ENCODE results near the gene MSANTD1. TPM values are rescaled to one million over a fixed set of nuclear protein-coding genes. Genes with fewer than 3 reads are reported as not detected.

The MSANTD1 gene
- total RNA-seq, 2 donors from 2014 or later, result 1.00 to 2.5 TPM

- H3K27me3 ChIP-seq (ENCODE audit: control insufficient read depth, insufficient read depth, low read length, poor library complexity, severe bottlenecking), result no peaks in the 10 kb centered on the region
- 91 to 94% methylated on average over 2 of the region's 2 CpGs for WGBS, 2 experiments (ENCODE audit: insufficient coverage in 1 of 2, insufficient read length in 1 of 2)
- no peak for DNase-seq
- H3K4me3 ChIP-seq (ENCODE audit: low read length), result no peak overlapping the region
- TF ChIP-seq CTCF (conservative IDR thresholded peaks at IDR 0.05), result no peak
- no peaks in the 10 kb centered on the region for H3K4me1 ChIP-seq (ENCODE audit: control insufficient read depth, insufficient read depth, low read length)
- no peaks in the 10 kb centered on the region for H3K27me3 Mint-ChIP-seq (ENCODE audit: insufficient read depth)
- peaks cover 94% of the 10 kb centered on the region for H3K36me3 ChIP-seq (ENCODE audit: control insufficient read depth, insufficient read depth, low read length)
- H3K9me3 Mint-ChIP-seq, result no peaks in the 10 kb centered on the region
- peaks cover 92% of the 10 kb centered on the region for H3K36me3 Mint-ChIP-seq (ENCODE audit: low read depth)
- no peaks in the 10 kb centered on the region for H3K9me3 ChIP-seq (ENCODE audit: control insufficient read depth, low read length)
- no peaks in the 10 kb centered on the region for H3K4me1 Mint-ChIP-seq
- no peak overlapping the region for H3K9ac ChIP-seq (ENCODE audit: extremely low read depth, low read length, poor library complexity, severe bottlenecking)
- H3K27ac Mint-ChIP-seq, result no peak overlapping the region
- H3K27ac ChIP-seq (ENCODE audit: low read depth, low read length), result no peak overlapping the region
- H3K4me3 Mint-ChIP-seq, result no peak overlapping the region
Measured at GRCh38 chr4:3217266-3217665, 31.7 kb upstream of the MSANTD1 start.

- H3K4me3 Mint-ChIP-seq, result no peak overlapping the region
- TF ChIP-seq CTCF (conservative IDR thresholded peaks at IDR 0.05), result no peak
- Histone ChIP-seq H3K27me3 (ENCODE audit: control insufficient read depth, insufficient read depth, low read length, poor library complexity, severe bottlenecking) (no peaks in the 10 kb centered on the region), H3K36me3 (ENCODE audit: control insufficient read depth, insufficient read depth, low read length) (peaks cover 94% of the 10 kb centered on the region), H3K4me1 (ENCODE audit: control insufficient read depth, insufficient read depth, low read length) (no peaks in the 10 kb centered on the region), H3K9me3 (ENCODE audit: control insufficient read depth, low read length) (no peaks in the 10 kb centered on the region), H3K9ac (ENCODE audit: extremely low read depth, low read length, poor library complexity, severe bottlenecking) (no peak overlapping the region), H3K4me3 (ENCODE audit: low read length) (no peak overlapping the region), H3K27ac (ENCODE audit: low read depth, low read length) (no peak overlapping the region)
- 93 to 99% methylated on average over 13 to 16 of the region's 16 CpGs for WGBS, 2 experiments (ENCODE audit: insufficient coverage in 1 of 2, insufficient read length in 1 of 2)
- no peaks in the 10 kb centered on the region for H3K4me1 Mint-ChIP-seq
- H3K27me3 Mint-ChIP-seq (ENCODE audit: insufficient read depth), result no peaks in the 10 kb centered on the region
- DNase-seq, result no peak
- H3K36me3 Mint-ChIP-seq (ENCODE audit: low read depth), result peaks cover 90% of the 10 kb centered on the region
- H3K27ac Mint-ChIP-seq, result no peak overlapping the region
- no peaks in the 10 kb centered on the region for H3K9me3 Mint-ChIP-seq
Measured at GRCh38 chr4:3217771-3218170, 31.2 kb upstream of the MSANTD1 start.

- WGBS, 2 experiments (ENCODE audit: insufficient coverage in 1 of 2, insufficient read length in 1 of 2), result 93 to 95% methylated on average over 13 to 20 of the region's 20 CpGs
- no peaks in the 10 kb centered on the region for H3K9me3 ChIP-seq (ENCODE audit: control insufficient read depth, low read length)
- Mint-ChIP-seq H3K27me3 (ENCODE audit: insufficient read depth) (no peaks in the 10 kb centered on the region), H3K9me3 (no peaks in the 10 kb centered on the region), H3K4me3 (no peak overlapping the region), H3K4me1 (no peaks in the 10 kb centered on the region), H3K36me3 (ENCODE audit: low read depth) (peaks cover 91% of the 10 kb centered on the region), H3K27ac (peak overlapping the region; percentile 48)
- TF ChIP-seq CTCF (conservative IDR thresholded peaks at IDR 0.05), result no peak
- no peaks in the 10 kb centered on the region for H3K4me1 ChIP-seq (ENCODE audit: control insufficient read depth, insufficient read depth, low read length)
- no peaks in the 10 kb centered on the region for H3K27me3 ChIP-seq (ENCODE audit: control insufficient read depth, insufficient read depth, low read length, poor library complexity, severe bottlenecking)
- peaks cover 94% of the 10 kb centered on the region for H3K36me3 ChIP-seq (ENCODE audit: control insufficient read depth, insufficient read depth, low read length)
- H3K4me3 ChIP-seq (ENCODE audit: low read length), result no peak overlapping the region
- no peak for DNase-seq
- H3K27ac ChIP-seq (ENCODE audit: low read depth, low read length), result no peak overlapping the region
- H3K9ac ChIP-seq (ENCODE audit: extremely low read depth, low read length, poor library complexity, severe bottlenecking), result no peak overlapping the region
Measured at GRCh38 chr4:3218824-3219760, 29.9 kb upstream of the MSANTD1 start.

Measured in endodermal cell (in vitro differentiated cells).